A673 (cell line): ENCODE results near the gene EPHB3. TPM values are rescaled to one million over a fixed set of nuclear protein-coding genes. Genes with fewer than 3 reads are reported as not detected.

Source experiments
- BruUV-seq: library from RNA; stranded (reverse); fragments of 400-500 nt; replicated peaks from 2 replicates; lab custom pipeline; 2021; lab: Mats Ljungman, UMichigan
- CTCF ChIA-PET: fragments of 300-600 bp; sonication (Branson Sonifier 250); formaldehyde crosslinking; loops from one replicate; lab custom pipeline; 2022; ENCODE audit warnings: antibody characterized with exemption; lab: Charles Lee
- POLR2A ChIA-PET: fragments of 300-600 bp; sonication (Branson Sonifier 250); formaldehyde crosslinking; loops from one replicate; lab custom pipeline; 2022; ENCODE audit warnings: antibody characterized with exemption; ENCODE audit not compliant: low non-redundant PET; lab: Charles Lee
- DNase-seq: peaks from one replicate; pipeline ENCODE4 v3.0.0-alpha.2; 2015; ENCODE audit warnings: low spot score
- H3K27ac ChIP-seq: fragments of 200-600 bp; sonication (generic); 2 replicates; pipeline ENCODE4 v1.5.1; 2016; ENCODE audit warnings: mixed run types, low read depth, mild to moderate bottlenecking, mixed read lengths, antibody characterized with exemption, low read length; ENCODE audit not compliant: poor library complexity, severe bottlenecking
- H3K27me3 ChIP-seq: fragments of 200-600 bp; sonication (generic); replicated peaks from 2 replicates; pipeline ENCODE4 v1.6.1; 2017; ENCODE audit warnings: mixed run types, low read depth, mild to moderate bottlenecking, mixed read lengths, antibody characterized with exemption, low read length; ENCODE audit not compliant: insufficient read depth, poor library complexity
- H3K36me3 ChIP-seq: fragments of 200-600 bp; sonication (generic); 2 replicates; pipeline ENCODE4 v1.6.1; 2016; ENCODE audit warnings: mixed run types, mild to moderate bottlenecking, mixed read lengths, antibody characterized with exemption, low read length; ENCODE audit not compliant: insufficient read depth, poor library complexity, severe bottlenecking
- H3K4me1 ChIP-seq: fragments of 200-600 bp; sonication (generic); 2 replicates; pipeline ENCODE4 v1.6.1; 2017; ENCODE audit warnings: mixed run types, mild to moderate bottlenecking, mixed read lengths, antibody characterized with exemption, low read length; ENCODE audit not compliant: insufficient read depth, poor library complexity, severe bottlenecking
- H3K4me3 ChIP-seq: fragments of 200-600 bp; sonication (generic); 2 replicates; pipeline ENCODE4 v1.5.1; 2016; ENCODE audit warnings: low read depth, mixed run types, mild to moderate bottlenecking, mixed read lengths, low read length; ENCODE audit not compliant: poor library complexity, severe bottlenecking
- H3K9me3 ChIP-seq: fragments of 200-600 bp; sonication (generic); 2 replicates; pipeline ENCODE4 v1.6.1; 2016; ENCODE audit warnings: mixed run types, low read depth, mild to moderate bottlenecking, mixed read lengths, antibody characterized with exemption, low read length; ENCODE audit not compliant: poor library complexity, severe bottlenecking
- CTCF ChIP-seq: fragments of 300-800, 200-600 bp; sonication (generic); conservative IDR thresholded peaks from 2 replicates; pipeline ENCODE4 v1.5.1; 2017; ENCODE audit warnings: low read depth, mild to moderate bottlenecking, antibody characterized with exemption, low read length, moderate library complexity, mixed read lengths
- EZH2 ChIP-seq: fragments of 200-600 bp; sonication (generic); IDR thresholded peaks from 2 replicates; pipeline ENCODE4 v1.6.1; 2017; ENCODE audit warnings: borderline replicate concordance, low read depth, mild to moderate bottlenecking, mixed read lengths, antibody characterized with exemption, low read length; ENCODE audit not compliant: poor library complexity, severe bottlenecking
- intact Hi-C: fragments of 100-400 bp; cut with micrococcal nuclease; formaldehyde crosslinking; loops from one replicate; pipeline ENCODE4 v1.10.0; 2022; ENCODE audit not compliant: unreplicated experiment
- total RNA-seq: library from RNA; stranded (reverse); gene quantifications from 2 replicates; pipeline ENCODE4 v1.2.3, GENCODE V29; 2021

Gene EPHB3
- total RNA-seq, 1 experiment from 2014 or later: 15.6 TPM

GRCh38 chr3:184597829-184598573, 36.4 kb downstream of the EPHB3 start:
- H3K36me3 ChIP-seq: no peaks in the 10 kb centered on the region
- ChIA-PET POLR2A (no interaction called here), CTCF (no interaction called here)
- no peak for DNase-seq
- H3K27ac ChIP-seq: no peak overlapping the region
- intact Hi-C loops: no loop called here
- peaks cover 22% of the 10 kb centered on the region for H3K27me3 ChIP-seq
- no peak overlapping the region for H3K4me3 ChIP-seq
- H3K9me3 ChIP-seq: no peaks in the 10 kb centered on the region
- H3K4me1 ChIP-seq: peaks cover 3% of the 10 kb centered on the region
- BruUV-seq: no TSS peak
- TF ChIP-seq EZH2 (no peak), CTCF (no peak)

- no TSS peak for BruUV-seq
- TF ChIP-seq EZH2: no peak
- TF ChIP-seq CTCF: no peak
- no peak for DNase-seq
- Histone ChIP-seq H3K36me3 (no peaks in the 10 kb centered on the region), H3K4me1 (peaks cover 3% of the 10 kb centered on the region), H3K27me3 (peaks cover 27% of the 10 kb centered on the region), H3K27ac (no peak overlapping the region), H3K9me3 (no peaks in the 10 kb centered on the region), H3K4me3 (no peak overlapping the region)
- intact Hi-C loops: no loop called here
- POLR2A ChIA-PET: no interaction called here
- CTCF ChIA-PET: no interaction called here
Observed at GRCh38 chr3:184598574-184598927, 37.0 kb downstream of the EPHB3 start.

GRCh38 chr3:184599143-184599542, 37.6 kb downstream of the EPHB3 start:
- Histone ChIP-seq H3K27me3 (peaks cover 33% of the 10 kb centered on the region), H3K27ac (no peak overlapping the region), H3K4me3 (no peak overlapping the region), H3K36me3 (no peaks in the 10 kb centered on the region), H3K9me3 (no peaks in the 10 kb centered on the region), H3K4me1 (peaks cover 3% of the 10 kb centered on the region)
- no TSS peak for BruUV-seq
- intact Hi-C loops: no loop called here
- POLR2A ChIA-PET: no interaction called here
- CTCF ChIA-PET: no interaction called here
- no peak for TF ChIP-seq EZH2
- no peak for TF ChIP-seq CTCF
- DNase-seq: no peak
